GM19023 (cell line): Measurements from ENCODE around the gene USP28.
"Not testable (repeated sequence)": the region's sequence is repeated elsewhere in the genome, so short reads cannot be mapped to it uniquely, and the experiment has no call there.

ENCODE experiments used
- ATAC-seq: cut with Tn5 transposase; IDR thresholded peaks from one replicate; pipeline ENCODE4 v1.9.1; 2021; ENCODE audit warnings: mild to moderate bottlenecking, moderate library complexity; ENCODE audit not compliant: unreplicated experiment

The USP28 gene

DNA sequence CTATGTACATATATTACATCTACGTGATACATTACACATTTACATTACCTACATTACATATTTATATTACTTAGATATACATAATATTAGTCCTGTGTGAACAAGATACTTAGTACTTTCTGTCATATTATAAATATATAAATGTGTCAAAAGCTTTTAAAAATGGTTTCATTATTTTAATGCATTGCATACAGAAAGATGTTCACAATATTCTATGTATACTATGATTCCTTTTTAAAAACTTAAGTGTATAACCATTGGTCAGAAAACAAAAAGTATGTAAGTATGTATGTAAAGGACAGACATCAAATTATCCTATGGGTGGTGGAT is 101.2 kb downstream of the USP28 start:
- no peak for ATAC-seq

DNA sequence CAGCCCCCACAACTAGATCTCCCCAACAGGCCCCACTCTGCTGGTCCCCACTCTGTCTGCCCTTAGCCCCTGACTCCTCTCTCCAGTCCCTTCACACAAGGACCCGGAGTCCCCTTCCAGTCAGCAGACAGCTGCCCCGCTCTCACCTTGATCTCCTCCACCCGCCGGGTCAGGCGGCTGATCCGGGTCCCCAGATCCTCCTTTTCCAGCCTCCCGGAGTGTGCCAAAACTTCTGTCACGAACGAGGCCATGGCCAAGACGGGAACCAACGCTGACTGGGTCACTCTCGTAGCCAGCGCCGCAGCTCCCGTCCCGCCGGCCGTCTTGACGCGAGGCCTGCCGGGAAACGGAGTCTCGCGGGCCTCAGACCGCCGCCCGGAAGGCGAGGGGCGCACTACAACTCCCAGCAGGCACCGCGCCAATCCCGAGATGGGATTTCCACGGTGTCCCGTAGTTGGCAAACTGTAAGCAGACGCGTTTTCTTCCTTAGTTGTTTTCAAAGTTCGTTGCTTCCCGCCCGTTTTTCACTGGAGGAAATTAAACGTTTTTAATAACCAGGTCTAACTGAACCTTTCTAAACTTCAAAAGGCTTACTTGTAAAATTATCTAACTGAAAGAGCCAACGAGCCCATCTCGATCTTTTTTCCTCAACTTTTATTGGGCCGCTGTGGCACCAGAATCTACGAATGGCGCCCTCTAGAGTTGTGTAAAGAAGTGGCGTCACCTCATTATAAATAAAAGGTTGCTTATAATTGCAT is 101.8 kb downstream of the USP28 start, which contains the start of gene ZW10:
ZW10 (minus strand) TSS at position 277 of the 758 bp plus-strand sequence; CDS start at position 251, 26 bp downstream.
- ATAC-seq = peak; percentile 98

DNA sequence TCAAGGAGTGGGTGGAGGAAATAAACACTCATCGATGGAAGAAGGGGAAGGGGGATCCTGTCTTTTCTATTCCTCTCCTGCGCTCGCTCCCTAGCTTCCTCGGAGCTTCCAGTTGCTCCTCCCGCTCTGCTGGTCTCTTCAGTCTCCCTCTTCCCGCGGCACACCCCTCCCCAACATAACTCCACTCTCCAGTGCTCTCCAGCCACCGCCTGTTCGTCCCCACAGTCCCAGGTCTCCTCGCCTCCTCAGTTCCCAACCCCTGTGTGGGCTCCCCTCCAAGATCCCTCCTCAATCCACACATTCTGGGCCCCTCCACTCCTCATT is 102.3 kb downstream of the USP28 start:
- peak; percentile 10 for ATAC-seq

DNA sequence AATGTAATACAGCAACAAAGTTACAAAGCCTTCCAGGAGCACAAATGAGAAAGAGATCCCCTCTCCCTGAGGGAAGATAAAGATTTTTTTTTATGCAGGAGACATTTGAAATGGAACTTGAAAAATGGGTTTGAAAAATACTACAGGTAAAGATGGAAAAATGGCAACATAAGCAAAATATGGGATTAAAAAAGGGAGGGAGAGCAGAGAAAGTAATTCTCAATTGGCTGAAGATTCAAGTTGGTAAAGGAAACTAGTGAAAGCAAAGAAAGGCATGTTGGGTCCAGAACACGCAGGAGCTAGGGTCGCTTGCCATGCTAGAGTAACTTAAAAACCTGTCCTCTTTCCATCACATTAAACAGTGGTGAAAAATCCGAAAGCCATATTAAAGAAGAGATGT is 103.4 kb downstream of the USP28 start:
- ATAC-seq = no peak

DNA sequence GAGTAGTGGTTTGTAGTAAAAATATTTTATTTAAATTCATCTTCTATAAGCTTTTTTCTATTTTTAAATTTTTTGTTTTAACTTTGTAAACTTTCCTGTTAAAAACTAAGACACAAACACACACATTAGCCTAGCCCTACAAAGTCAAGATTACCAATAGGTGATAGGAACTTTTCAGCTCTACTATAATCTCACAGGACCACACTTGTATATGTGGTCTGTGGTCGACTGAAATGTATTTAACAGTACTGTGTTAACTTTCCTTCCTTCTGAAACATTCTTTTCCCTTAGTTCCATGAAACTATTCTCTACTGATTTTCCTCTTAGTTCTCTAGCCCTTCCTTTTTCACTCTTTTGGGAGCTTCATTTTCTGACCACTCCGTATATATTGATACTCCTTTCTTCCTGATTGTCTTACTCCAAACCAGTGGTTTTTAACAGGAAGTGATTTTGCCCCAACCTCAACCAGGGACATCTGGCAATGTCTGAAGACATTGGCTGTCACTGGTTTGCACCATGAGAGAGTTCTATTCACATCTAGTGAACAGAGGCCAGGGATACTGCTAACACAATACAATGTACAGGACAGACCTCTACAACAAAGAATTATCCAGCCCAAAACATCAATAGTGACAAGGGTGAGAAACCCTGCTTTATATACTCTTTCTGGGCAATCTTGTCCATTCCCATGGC is 110.7 kb downstream of the USP28 start:
- no peak for ATAC-seq

DNA sequence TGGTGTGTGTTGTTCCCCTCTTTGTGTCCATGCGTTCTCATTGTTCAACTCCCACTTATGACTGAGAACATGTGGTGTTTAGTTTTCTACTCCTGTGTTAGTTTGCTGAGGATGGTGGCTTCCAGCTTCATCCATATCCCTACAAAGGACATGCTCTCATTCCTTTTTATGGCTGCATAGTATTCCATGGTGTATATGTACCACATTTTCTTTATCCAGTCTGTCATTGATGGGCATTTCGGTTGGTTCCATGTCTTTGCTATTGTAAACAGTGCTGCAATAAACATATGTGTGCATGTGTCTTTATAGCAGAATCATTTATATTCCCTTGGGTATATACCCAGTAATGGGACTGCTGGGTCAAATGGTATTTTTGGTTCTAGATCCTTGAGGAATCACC is 112.3 kb downstream of the USP28 start:
- not testable (repeated sequence) for ATAC-seq

DNA sequence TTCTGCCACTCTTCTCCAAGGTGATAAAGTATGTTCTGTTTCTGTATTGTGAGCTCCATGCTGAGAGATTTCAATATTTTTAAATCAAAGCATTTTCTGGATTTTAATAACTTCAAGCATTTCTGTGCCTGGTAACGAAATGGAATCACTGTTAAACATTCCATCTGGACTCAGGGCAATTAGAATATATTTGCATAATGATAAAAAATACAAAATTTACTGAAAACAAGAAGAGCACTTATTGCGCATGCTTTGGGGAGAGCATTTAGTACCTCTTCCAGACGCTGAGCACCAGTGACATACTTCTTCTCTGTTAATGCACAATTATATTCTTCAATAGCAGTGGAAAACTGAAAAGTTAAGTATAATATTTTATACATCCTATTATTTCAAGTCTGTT is 115.1 kb downstream of the USP28 start:
- ATAC-seq = no peak

DNA sequence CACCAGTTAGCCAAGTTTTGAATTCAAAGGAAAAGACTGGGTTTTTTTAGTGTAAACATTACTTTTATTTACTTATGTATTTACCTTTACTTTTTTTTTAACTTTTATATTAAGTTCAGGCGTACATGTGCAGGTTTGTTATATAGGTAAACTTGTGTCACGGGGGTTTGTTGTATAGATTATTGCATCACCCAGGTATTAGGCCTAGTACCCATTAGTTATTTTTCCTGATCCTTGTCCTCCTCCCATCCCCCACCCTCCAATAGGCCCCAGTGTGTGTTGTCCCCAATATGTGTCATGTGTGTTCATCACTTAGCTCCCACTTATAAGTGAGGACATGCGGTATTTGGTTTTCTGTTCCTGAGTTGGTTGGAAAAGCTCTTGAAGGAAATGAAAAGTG is 122.4 kb downstream of the USP28 start:
- ATAC-seq = no peak
